ACC112 (cell line): ENCODE data around the gene EMC6.
A peak's percentile ranks its signal among the peaks of the same experiment; 100 is the strongest.

Source experiments
- H2AFZ ChIP-seq: fragments of 200-600 bp; sonication (generic); one replicate; pipeline ENCODE4 v1.6.0; 2017; ENCODE audit warnings: antibody characterized with exemption, low read length; ENCODE audit not compliant: unreplicated experiment
- H3K27ac ChIP-seq: fragments of 200-600 bp; sonication (generic); 2 replicates; pipeline ENCODE4 v1.5.1; 2014; ENCODE audit warnings: low read depth, mild to moderate bottlenecking, antibody characterized with exemption, low read length, moderate library complexity
- H3K27me3 ChIP-seq: fragments of 200-600 bp; sonication (generic); 2 replicates; pipeline ENCODE4 v1.6.1; 2014; ENCODE audit warnings: mild to moderate bottlenecking, antibody characterized with exemption, low read length, moderate library complexity, mixed read lengths; ENCODE audit not compliant: insufficient read depth
- H3K36me3 ChIP-seq: fragments of 200-600 bp; sonication (generic); 2 replicates; pipeline ENCODE4 v1.6.1; 2016; ENCODE audit warnings: mild to moderate bottlenecking, antibody characterized with exemption, low read length, moderate library complexity, mixed read lengths; ENCODE audit not compliant: insufficient read depth
- H3K4me1 ChIP-seq: fragments of 200-600 bp; sonication (generic); one replicate; pipeline ENCODE4 v1.6.1; 2016; ENCODE audit warnings: low read length, mixed read lengths; ENCODE audit not compliant: insufficient read depth, unreplicated experiment, control insufficient read depth
- H3K4me3 ChIP-seq: fragments of 200-600 bp; sonication (generic); 2 replicates; pipeline ENCODE4 v1.5.1; 2014; ENCODE audit warnings: mild to moderate bottlenecking, low read depth, low read length
- H3K79me2 ChIP-seq: fragments of 200-600 bp; sonication (generic); one replicate; pipeline ENCODE4 v1.6.0; 2016; ENCODE audit warnings: low read length; ENCODE audit not compliant: control insufficient read depth, unreplicated experiment, insufficient read depth

Gene EMC6

DNA sequence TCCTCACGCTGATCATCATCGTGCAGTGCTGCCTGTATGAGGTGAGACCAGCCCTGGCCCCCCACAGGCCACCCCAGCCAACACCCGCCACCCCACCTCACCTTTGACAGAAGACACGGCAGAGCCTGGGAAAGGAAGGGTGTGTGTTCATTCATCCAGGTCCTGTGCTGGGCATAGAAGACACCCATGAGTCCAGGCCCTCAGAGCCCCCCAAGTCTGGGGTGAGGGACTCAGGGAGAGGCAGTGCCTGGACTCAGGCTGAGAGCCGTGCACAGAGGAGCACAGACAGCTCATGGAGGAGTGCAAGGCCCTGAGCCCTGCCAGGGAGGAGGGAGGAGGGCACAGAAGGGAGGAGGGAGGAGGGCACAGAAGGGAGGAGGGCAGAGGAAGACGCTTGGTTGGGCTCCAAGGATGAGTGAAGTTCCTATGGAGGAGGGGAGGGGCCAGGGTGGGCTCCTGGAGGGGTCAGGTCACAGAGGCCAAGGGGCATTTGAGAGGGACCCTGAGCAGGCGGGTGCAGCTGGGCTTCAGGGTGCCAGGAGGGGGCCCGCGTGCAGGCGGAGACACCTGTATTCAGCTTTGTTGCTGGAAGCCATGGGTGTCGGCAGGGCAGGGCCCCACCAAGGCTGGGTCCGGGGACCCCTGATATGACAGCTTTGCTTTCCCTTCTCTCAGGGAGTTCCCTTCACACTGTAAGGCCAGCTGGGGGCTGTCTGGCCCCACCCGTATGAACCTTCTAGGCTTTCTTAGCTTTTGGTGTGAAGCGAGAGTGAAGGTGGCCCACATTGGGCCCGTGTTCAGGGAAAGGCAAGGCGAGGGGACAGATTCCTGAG is 11.6 kb upstream of the EMC6 start:
- Histone ChIP-seq H3K4me3 (no peak overlapping the region), H3K27ac (no peak overlapping the region), H3K36me3 (no peaks in the 10 kb centered on the region), H3K27me3 (no peaks in the 10 kb centered on the region), H3K4me1 (peaks cover 22% of the 10 kb centered on the region), H2AFZ (no peak overlapping the region), H3K79me2 (no peaks in the 10 kb centered on the region)

DNA sequence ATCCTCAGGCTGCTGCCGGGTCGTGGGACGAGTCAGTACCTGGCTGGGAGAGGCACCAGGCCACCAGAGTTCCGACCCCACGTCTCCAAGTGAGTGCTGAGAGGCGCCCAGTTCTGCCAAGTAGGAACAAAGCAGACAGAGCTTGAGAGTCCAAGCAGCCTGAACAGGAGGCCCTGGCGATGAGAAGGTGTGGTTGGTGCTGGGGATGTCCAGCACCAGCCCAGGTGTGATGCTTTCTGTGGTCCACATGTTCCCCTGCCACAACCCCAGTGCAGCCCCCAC is 11.1 kb upstream of the EMC6 start:
- Histone ChIP-seq H3K27ac (no peak overlapping the region), H2AFZ (no peak overlapping the region), H3K4me1 (peaks cover 22% of the 10 kb centered on the region), H3K4me3 (no peak overlapping the region), H3K79me2 (no peaks in the 10 kb centered on the region), H3K27me3 (no peaks in the 10 kb centered on the region), H3K36me3 (no peaks in the 10 kb centered on the region)

DNA sequence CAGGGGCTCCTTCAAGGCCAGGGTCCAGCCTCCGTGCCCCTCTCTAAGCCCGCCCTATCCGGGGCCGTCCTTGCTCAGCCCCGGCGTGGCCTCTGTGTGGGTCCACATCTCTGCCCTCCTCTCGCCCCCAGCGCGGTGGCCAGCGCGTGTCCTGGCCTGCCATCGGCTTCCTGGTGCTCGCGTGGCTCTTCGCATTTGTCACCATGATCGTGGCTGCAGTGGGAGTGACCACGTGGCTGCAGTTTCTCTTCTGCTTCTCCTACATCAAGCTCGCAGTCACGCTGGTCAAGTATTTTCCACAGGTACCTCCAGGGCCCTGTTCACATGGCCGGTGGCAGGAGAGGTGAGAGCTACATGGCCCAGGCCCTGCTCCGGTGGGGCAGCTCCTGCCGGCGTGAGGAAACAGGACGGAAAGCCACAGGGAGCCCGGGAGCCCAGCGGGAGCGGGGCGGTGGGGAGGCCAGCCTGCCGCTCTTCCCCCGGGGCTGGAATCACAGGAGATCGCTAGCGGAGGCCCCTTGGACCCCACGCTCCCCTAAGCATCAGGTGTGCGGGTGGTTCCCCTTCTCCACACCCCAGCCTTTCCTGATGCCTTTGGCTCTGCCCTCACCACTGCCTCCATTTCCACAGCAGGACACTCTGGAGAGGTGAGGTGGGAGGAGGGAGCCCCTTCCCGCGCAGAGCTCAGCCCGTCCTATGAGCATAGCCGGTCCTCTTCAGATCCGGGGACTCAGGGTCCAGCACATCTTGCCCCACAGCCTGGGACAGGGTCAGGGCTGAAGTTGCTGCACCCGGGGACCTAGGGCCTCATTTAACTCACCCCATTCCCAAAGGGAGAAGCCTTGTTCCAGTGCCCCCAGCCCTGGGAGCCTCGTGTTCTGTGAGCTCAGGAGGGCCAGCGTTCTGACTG is 10.5 kb upstream of the EMC6 start:
- Histone ChIP-seq H3K27ac (no peak overlapping the region), H3K4me1 (peaks cover 22% of the 10 kb centered on the region), H3K36me3 (no peaks in the 10 kb centered on the region), H3K27me3 (no peaks in the 10 kb centered on the region), H3K4me3 (no peak overlapping the region), H3K79me2 (no peaks in the 10 kb centered on the region), H2AFZ (no peak overlapping the region)

DNA sequence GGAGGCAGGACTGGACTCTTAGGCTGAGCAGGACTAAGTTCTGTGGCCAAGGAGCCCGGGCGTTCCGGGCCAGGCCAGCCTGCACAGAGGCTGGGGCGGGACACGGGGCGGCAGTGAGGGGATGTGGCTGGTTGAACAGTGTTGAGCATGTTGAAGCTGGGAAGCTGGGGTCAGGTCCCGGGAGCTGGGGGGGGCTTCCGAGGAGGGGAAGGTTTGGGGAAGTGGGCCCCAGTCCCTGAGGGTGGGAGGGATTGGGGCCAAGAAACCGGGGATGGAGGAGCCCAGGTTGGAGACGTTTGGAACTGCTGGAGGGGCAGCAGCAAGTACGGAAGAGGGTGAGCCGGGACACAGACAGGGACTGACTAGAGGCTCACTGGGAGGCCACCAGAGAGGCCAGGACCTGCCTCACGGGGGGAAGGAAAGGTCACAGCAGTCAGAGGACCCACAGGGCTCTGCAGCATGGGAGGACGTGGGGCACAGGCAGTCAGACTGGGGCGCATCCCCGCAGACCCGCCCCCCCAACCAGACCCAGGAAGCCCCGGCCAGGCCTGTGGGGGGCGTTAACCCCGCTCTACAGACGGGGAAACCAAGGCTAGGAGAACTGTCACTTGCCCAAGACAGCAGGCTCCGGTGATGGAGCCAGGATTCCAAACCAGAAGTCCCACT is 9.7 kb upstream of the EMC6 start:
- no peak overlapping the region for H2AFZ ChIP-seq
- no peaks in the 10 kb centered on the region for H3K36me3 ChIP-seq
- H3K4me1 ChIP-seq, result peaks cover 22% of the 10 kb centered on the region
- no peaks in the 10 kb centered on the region for H3K27me3 ChIP-seq
- no peaks in the 10 kb centered on the region for H3K79me2 ChIP-seq
- H3K27ac ChIP-seq, result peak overlapping the region; percentile 49
- 0 out of 2 replicates have a peak overlapping the region, but pooled peaks have one; percentile 18 for H3K4me3 ChIP-seq

DNA sequence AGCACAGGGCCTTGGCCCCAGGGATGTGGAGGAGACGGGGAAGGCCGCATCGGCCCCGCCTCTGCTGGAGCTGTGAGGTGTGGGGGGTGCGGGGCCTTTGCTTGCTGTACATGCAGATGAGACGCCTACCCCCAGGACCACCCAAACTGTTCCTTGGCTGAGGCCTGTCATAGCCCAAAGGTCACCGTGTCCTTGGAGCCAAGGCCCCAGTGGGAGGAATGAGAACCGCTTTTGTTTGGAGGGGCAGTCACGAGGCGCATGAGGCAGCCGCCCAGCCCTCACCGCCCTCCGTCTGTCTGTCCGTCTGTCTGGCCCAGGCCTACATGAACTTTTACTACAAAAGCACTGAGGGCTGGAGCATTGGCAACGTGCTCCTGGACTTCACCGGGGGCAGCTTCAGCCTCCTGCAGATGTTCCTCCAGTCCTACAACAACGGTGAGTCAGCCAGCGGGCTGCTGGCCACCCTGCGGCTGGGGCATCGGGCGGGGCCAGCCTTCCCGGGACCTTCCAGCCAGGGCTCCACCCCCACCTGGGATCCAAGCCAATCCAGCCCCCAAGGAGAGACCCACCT is 9.0 kb upstream of the EMC6 start:
- Histone ChIP-seq H3K27me3 (no peaks in the 10 kb centered on the region), H3K4me3 (0 out of 2 replicates have a peak overlapping the region, but pooled peaks have one; percentile 18), H3K36me3 (no peaks in the 10 kb centered on the region), H3K4me1 (peaks cover 22% of the 10 kb centered on the region), H2AFZ (no peak overlapping the region), H3K27ac (peak overlapping the region; percentile 49), H3K79me2 (peaks cover 2% of the 10 kb centered on the region)

DNA sequence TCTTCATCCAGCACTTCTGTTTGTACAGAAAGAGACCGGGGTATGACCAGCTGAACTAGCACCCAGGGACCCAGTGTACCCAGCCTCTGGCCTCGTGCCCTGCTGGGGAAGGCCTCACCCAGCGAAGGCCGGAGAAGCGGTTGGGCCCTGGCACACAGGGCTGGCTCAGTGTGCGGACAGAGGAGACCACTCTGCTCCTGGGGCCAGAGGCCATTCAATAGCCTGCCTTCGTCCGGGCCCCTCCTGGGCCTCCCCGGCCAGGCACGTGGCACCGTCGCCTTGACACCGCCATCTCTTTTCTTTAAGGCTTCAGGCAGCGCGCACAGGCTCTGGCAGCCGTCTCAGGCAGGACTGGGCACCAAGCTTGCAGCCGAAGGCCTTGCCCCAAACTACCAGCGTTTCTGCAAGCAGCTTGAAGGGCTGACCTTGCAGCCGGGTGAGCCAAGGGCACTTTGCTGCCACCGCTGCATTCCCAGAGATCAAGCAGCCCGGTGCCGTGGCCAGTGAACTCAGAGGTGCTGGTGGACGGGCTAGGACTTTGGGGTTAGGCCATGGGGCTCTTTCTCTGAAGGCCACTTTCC is 8.2 kb upstream of the EMC6 start:
- Histone ChIP-seq H3K79me2 (peaks cover 8% of the 10 kb centered on the region), H3K27me3 (no peaks in the 10 kb centered on the region), H3K27ac (peak overlapping the region; percentile 49; the same call in 1 of the 2 replicates), H3K4me1 (peaks cover 22% of the 10 kb centered on the region), H2AFZ (no peak overlapping the region), H3K36me3 (no peaks in the 10 kb centered on the region), H3K4me3 (no peak overlapping the region)

DNA sequence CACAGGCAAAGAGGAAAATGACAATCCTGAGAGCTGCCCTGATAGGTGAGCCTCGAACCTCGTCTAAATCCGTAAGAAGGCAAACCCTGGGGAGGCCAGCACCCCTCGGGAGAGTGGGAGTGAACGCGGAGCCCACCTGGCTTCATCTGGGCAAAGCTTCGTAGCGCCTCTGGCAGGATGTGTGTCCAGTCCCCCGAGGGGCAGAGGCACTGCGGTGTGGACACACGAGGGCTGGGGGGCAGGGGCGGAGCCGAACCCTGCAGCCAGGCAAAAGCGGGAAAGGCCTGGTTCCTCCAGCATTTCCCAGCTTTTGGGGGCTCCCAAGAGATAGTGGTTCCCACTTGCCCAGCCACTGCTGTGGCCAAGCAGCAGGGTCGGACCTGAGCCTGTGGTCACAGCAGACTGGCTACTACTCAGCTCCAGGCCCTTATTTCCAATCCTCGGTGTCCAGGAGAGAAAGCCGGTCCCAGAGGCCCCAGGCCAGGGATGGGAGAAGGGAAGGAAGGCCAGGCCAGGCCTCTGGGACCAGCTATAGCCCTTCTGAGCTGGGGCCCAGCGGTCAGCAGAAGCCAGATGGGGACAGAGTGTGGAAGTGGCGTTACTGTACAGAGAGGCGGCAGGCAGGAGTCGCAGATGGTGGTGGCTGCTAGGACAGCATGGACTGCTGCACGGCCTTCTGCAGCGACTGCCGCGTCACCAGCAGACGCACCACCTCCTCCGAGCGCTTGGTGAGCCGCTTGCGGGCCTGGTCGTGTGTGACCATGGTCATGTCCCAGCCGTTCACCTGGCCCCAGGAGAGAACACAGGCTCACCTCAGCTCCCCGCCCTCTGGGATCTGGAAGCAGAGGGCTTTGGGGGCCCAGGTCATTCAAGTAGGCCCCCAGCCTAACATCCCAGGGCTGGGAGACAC is 5.3 kb upstream of the EMC6 start:
- Histone ChIP-seq H3K36me3 (no peaks in the 10 kb centered on the region), H3K79me2 (peaks cover 29% of the 10 kb centered on the region), H2AFZ (no peak overlapping the region), H3K27me3 (no peaks in the 10 kb centered on the region), H3K4me3 (no peak overlapping the region), H3K27ac (no peak overlapping the region), H3K4me1 (peaks cover 33% of the 10 kb centered on the region)

DNA sequence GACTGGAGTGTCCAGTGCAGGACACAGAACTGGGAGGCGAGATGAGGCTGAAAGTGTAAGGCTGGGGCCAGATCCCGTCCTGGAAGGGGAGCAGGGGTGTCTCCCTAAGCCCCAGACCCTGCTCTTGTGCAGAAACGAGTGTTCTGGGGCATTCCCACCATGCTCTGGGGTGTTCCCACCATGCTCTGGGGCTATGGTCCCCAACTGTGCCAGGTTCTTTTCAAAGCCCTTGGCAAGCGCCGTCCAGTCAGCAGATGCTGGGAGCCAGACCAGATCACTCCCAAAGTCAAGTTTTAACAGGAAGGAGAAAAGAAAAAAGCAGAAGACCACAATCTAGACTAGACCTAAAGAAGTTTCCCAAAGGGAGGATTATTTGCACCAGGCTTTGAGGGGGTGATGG is 2.8 kb upstream of the EMC6 start:
- Histone ChIP-seq H3K4me1 (peaks cover 21% of the 10 kb centered on the region), H3K27me3 (no peaks in the 10 kb centered on the region), H3K4me3 (no peak overlapping the region), H3K79me2 (peaks cover 50% of the 10 kb centered on the region), H3K36me3 (no peaks in the 10 kb centered on the region), H2AFZ (no peak overlapping the region), H3K27ac (no peak overlapping the region)

DNA sequence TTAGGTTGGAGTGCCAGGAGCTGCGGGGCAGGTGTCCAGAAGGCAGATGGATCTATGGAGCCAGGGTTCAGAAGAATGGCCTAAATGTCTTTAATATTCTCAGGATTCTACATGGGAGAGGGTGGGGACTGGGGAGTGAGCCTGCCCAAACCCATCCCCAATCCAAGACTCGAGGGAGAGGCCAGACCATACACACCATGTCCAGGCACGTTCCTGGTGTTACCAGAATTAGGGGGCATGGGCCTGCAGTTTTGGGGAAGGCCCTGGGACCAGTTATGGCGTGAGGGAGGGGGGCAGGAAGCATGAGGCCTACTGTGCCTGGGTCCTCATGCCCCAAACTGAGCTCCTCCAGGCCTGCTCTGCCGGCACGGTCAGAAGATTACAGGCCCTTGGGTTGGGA is 2.1 kb upstream of the EMC6 start:
- no peak overlapping the region for H2AFZ ChIP-seq
- no peaks in the 10 kb centered on the region for H3K27me3 ChIP-seq
- no peak overlapping the region for H3K27ac ChIP-seq
- peaks cover 21% of the 10 kb centered on the region for H3K4me1 ChIP-seq
- peaks cover 50% of the 10 kb centered on the region for H3K79me2 ChIP-seq
- H3K4me3 ChIP-seq, result peak overlapping the region; percentile 88
- H3K36me3 ChIP-seq, result no peaks in the 10 kb centered on the region
